ENCODE measurements around the gene FGGY.
A peak's percentile ranks its signal among the peaks of the same experiment; 100 is the strongest.
"Not testable (repeated sequence)": the region's sequence is repeated elsewhere in the genome, so short reads cannot be mapped to it uniquely, and the experiment has no call there.

FGGY gene

DNA sequence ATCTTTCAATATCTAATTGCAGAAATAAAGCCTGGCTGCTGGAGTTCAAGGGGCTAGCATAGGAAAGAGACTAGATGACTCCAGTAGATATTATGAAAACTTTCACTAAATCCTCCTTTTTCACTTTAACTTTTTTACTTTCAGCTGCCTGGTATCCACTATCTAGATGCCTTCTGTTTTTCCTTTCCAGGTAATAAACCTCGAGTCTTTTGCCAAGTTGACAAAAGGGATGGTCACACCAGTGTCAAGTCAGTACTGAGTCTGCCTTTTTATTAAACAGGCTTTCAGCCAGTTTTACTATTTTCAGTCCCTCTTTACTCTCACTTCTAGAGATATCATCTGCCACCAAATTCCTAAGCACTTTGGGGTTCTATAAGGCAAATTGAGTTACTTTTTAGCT lies 195.6 kb downstream of the FGGY start:
- no peak for DNase-seq

DNA sequence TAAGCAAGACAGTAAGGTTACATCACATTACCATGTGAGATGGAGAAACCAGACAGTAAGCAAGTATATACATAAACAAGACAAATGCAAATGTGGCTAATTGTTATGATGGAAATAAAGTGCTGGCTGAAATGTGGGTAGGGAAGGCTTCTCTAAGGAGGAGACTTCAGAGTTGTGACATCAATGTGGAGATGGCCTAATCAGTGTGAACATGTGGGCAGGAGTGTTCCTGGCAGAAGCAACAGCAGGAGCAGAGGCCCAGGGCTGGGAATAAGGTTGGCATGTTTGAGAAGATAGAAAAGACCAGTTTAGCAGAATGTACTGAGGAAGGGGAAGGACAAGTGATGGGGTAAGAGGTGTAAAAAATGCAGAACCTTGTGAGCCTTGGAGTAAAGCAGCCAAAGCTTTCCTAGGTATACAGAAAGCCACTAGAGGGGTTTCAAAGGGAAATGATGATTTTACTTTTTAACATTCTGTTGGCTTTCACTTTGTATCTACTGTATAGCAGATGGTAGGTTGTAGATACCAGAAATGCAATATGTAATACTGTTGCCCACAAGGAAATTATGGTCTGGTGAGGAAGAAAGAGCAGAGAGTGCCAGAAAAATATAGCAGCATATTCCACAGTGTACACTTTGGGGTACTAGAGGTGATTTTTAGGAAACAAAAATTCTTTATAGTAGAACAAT lies 197.4 kb downstream of the FGGY start:
- no peak for DNase-seq

- not testable (repeated sequence) for DNase-seq
Measured at GRCh38 chr1:59496156-59496555, 199.3 kb downstream of the FGGY start.

GRCh38 chr1:59497616-59498015 lies 200.7 kb downstream of the FGGY start:
- peak in 1 of 2 experiments; percentile 17 for DNase-seq

GRCh38 chr1:59498640-59499039 lies 201.7 kb downstream of the FGGY start:
- peak; percentile 62 to 67 for DNase-seq

DNA sequence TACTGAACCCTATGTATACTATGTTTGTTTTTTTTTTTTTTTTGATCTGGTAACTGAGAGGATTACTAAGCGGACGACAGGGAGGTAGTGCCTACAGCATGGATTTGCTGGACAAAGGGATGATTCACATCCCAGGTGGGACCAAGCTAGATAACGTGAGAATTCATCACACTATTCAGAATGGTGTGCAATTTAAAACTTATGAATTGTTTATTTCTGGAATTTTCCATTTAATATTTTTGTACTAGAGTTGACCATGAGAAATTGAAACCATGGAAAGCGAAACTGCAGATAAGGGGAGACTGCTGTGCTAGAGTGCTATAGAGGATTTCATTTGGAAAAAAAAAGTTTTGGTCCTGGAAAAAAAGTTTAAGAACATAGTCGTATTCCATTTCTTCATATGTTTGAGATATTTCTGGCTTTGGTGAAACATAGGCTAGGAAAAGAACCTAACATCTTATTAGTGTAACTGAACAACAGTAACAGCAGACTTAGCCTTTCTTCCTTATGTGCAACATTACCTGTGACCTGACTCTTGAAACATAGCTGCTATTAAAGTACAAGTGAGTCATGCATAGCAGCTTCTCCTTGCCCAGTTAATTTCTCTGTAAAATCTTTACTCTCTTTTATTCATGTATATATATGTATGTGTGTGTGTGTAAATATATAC lies 202.5 kb downstream of the FGGY start:
- no peak for DNase-seq

DNA sequence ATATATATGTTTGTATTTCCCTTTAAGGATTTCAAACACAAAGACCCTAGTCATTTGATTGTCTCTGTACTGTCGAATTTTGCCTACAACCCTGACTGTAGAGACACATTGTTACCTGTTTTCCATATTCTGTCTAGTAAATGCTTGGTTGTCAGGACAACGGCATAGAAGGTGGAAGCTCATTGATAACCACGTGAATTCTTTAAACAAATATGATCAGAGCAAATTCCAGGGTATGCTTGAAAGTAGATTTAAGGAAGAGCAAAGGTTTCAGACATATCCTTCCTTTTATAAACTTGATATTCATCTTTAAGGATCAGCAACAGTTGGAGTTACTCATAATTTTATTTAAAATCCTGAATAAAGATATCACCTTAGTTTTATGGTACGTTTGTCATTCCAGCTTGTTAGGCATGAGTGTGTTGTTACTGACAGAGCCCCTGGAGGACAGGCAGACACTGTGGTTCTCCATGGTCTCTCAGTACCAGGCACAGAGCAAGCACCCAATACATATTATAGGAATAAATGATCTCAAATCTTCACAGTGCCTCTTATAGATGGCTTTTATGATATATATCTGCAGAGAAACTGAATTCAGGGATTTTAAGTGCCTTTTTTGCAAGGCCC lies 203.2 kb downstream of the FGGY start:
- DNase-seq: no peak

GRCh38 chr1:59500950-59501742 lies 204.3 kb downstream of the FGGY start:
- DNase-seq: peak; percentile 5 to 13

DNA sequence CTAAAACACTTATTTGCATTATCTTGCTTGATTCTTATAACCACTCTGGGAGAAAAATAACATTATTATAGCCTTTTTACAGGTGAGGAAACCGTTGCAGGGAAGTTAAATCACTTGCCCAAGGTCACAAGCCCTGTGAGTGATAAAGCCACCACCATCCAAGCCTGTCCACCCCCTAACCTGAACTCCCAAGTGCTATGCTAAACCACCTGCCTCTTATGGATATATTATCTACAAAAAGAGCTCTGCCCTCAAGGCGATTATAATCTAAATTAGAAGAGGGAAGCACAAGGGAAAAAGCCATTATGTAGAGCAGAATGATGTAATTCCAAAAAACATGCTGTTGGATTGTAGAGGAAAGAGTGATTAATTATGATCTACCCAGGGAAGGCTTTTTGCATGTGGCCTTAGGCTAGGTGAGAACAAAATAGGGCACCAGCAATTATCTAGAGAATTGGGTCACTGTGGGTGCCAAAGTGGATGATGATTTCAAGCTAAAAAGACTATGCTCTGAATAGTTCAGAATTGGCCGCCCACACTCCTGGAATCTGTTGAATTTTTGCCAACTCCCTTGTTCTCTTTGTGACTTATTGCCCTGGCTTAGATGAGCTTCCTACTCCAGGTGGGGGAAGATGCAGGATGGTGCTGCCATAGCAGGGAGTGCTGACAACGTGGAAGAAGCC lies 205.3 kb downstream of the FGGY start:
- DNase-seq: no peak

DNA sequence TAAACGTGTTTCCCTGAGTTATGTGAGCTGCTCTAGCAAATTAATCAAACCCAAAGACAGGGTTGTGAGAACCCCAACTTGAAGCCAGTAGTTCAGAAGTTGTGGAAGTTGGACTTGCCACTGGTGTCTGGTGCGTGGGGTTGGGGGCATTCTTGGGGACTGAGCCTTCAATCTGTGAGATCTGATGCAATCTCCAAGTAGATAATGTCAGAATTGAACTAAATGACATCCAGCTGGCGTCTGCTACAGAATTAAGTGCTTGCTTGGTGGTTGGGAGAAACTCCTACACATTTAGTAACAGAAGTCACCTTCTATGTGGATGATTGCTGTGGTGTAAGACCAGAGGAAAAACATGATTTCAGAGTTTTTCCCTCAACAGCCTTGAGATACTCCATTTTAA lies 207.4 kb downstream of the FGGY start:
- no peak for DNase-seq

DNA sequence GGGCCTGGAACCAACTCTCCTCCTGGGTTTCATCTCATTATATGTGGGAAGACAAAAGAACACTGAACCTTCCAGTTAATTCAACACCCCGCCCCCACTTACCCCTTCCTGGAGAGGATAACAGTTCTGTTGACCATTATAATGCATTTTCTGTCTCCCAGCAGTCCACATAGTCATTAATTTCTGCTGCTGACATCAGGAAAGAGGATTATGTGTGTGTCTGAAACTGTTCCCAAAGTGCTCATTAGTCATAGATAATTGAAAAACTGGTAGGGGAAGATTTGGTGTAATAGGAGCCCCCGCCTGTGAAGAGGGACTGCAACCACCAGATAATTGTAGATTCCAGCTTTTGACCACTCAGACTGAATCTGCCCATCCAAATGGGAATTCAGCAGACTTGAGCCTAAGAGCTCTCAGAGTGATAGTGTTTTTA lies 208.7 kb downstream of the FGGY start:
- DNase-seq: no peak

DNA sequence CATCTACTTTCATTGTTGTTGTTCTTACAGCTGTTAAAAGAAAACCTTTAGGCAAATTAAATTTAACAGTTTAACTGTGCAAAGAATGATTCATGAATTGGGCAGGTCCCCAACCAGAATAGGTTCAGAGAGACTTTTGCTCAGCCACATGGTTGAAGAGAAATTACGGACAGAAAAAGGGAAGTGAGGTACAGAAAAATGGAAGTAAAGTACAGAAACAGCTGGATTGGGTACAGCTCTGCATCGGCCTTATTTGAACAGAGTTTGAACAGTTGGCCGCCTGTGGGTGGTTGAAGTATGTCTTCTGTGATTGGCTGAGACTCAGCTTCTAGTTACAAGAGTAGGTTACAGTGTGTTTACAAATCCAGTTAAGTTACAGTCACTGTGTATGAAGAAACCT lies 210.1 kb downstream of the FGGY start:
- DNase-seq: no peak

DNA sequence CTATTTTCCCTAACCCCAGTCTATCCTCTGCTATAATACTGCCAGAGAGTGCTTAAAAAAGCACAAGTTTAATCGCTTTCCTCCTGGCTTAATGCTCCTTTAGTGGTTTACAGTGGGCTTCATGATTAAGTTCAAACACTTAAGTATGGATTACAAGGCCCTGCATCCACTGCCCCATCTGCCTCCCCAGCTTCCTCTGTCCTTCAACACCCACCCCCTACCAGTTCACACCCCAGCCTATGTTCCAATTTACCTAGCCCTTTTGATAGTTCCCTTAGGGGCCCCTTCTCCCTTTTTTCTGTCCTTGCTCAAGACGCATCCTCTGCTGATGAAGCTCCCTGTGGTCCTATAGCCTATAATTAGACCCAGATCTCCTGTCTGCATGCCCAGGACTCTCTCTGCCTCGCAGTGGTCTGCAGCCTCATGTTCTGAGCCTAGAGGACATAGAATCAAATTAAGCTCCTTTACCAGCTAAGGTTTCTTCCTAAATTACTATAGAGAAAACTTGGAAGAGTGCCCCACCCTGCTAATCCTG lies 212.5 kb downstream of the FGGY start:
- no peak for DNase-seq

DNA sequence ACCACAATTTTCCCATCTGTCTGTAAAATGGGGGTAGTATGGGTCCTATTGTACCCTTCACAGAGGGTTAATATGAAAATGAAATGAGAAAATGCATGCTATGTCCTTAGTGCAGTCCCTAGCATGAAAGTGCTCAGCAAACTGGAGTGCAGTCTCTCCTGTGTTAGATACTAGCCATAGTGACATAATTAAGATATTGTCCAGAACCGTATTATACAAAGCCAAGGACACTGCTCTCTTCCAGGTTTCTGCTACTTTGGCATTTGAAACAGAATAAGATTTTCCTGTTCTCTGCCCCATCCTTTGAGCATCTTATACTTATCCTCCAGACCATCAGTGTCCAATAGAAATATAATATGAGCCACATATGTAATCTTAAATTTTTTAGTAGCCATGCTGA lies 213.4 kb downstream of the FGGY start:
- no peak for DNase-seq

DNA sequence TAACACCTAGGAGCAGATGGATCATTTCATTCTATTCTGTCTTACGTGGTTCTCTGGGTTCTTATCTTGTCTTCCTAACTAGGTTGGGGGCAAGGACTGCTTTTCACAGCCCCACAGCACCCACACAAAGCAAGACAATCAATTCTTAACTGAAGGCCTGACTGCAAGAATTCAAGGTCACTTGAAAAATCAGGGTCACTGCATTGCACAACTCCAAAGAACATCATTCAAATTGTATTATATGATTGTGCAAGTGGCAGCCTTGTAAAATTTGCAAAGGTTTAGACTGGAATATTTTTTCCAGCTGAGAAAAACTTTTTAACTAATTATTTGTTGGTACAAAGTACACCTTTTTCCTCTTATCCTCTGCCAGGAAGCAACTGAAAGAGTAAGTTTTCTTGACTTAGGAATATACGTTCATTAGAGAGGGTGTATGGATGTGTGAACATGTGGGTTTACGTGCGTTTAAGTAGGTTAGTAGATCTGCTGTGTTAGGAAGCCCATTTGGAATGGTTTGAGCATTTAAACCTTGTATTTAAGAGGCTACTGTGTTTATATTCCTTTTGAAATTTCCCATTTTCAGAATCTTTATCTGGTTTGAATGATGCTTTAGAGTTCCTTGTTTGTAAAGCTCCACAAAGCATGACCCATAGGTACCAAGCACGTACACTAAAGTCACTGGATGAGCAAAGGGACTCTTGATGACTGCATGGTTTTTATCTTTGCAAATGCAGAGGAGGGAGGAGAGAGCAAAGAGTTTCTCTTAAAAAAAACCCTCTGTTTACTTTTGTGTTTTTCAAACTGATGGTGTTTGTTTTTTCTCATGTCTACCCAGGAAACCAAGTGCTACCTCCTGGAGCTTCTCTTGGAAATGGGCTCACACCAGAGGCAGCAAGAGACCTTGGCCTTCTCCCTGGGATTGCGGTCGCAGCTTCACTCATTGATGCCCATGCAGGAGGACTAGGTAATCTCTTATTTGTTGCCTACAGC lies 214.9 kb downstream of the FGGY start:
- DNase-seq: no peak

- no peak for DNase-seq
Measured at GRCh38 chr1:59512702-59513101, 215.8 kb downstream of the FGGY start.

DNA sequence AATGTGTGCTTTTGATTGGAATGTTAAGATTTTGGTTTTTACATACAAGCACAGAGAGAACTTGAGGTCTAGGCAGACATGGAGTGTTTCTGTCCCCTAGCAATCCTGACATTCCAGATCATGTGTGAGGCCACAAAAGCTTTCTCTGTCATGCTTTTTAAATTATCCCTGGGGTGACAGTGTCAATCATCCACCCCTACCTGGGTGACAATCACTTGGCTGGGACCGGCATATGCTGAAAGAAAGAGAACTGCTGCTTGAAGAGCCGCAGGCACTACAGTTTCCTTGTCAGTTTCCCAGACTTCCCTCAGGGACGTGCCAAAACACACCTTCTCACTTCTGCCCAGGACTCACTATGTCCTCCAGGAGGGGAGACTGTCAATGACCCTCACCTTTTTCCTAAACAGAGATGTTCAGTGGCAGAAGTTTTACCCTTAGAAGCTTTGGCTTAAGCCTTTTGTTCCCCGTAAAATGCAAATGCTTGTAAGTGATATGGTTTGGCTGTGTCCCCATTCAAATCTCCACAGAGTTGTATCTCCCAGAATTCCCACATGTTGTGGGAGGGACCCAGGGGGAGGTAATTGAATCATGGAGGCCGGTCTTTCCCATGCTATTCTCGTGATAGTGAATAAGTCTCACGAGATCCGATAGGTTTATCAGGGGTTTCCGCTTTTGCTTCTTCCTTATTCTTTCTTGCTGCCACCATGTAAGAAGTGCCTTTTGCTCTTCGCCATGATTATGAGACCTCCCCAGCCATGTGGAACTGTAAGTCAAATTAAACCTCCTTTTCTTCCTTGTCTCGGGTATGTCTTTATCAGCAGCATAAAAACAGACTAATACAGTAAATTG lies 217.4 kb downstream of the FGGY start:
- DNase-seq: no peak

GRCh38 chr1:59516881-59517280 lies 220.0 kb downstream of the FGGY start:
- DNase-seq: no peak

GRCh38 chr1:59520194-59520593 lies 223.3 kb downstream of the FGGY start:
- DNase-seq: no peak

- DNase-seq: no peak
Measured at GRCh38 chr1:59520827-59521418, 224.0 kb downstream of the FGGY start.

Measured in SHP77 (cell line).